Adrenal gland (tissue), 12 donors: Measurements from ENCODE around the gene LBX2. TPM values are rescaled to one million over a fixed set of nuclear protein-coding genes. Genes with fewer than 3 reads are reported as not detected.

Experiments
- DNase-seq, 7 donors: peaks; one replicate each; pipeline ENCODE4 v3.0.0-alpha.2; 2019 to 2020
- H3K27ac ChIP-seq, 5 donors: fragments of 200-600 bp; sonication (generic) in 4 of 5; 1 replicate in 3 of 5; 2 replicates in 2 of 5; pipeline versions ENCODE4 v1.5.1 to v1.8.0; 2016 to 2020; ENCODE audit warnings: mild to moderate bottlenecking in 1 of 5
- H3K27me3 ChIP-seq: fragments of 200-600 bp; 2 replicates; pipeline ENCODE4 v1.8.0; 2021
- H3K36me3 ChIP-seq, 2 donors: fragments of 200-600 bp; replicated peaks in 1 of 2; 1 replicate in 1 of 2; 2 replicates in 1 of 2; pipeline versions ENCODE4 v1.5.1 to v1.8.0; 2018 to 2022
- H3K4me1 ChIP-seq, 2 donors: fragments of 200-600 bp; replicated peaks in 1 of 2; 1 replicate in 1 of 2; 2 replicates in 1 of 2; pipeline versions ENCODE4 v1.5.1 to v1.8.0; 2018 to 2021
- H3K4me3 ChIP-seq, 4 donors: fragments of 200-600 bp; sonication (generic) in 3 of 4; one replicate each; pipeline ENCODE4 v1.5.1; 2016 to 2018
- H3K9me3 ChIP-seq, 3 donors: fragments of 200-600 bp; sonication (generic) in 1 of 3; replicated peaks in 1 of 3; 1 replicate in 2 of 3; 2 replicates in 1 of 3; pipeline versions ENCODE4 v1.5.1 to v1.8.0; 2016 to 2021
- CTCF ChIP-seq, 6 experiments: fragments of 450-650 bp in 4 of 6; fragments of 200-600 bp in 2 of 6; sonication (generic) in 1 of 6; IDR thresholded peaks; 1 replicate in 5 of 6; 2 replicates in 1 of 6; pipeline versions ENCODE4 v1.5.1 to v1.8.0; 2016 to 2021; ENCODE audit warnings: antibody characterized with exemption in 6 of 6, mild to moderate bottlenecking in 2 of 6, moderate library complexity in 1 of 6
- POLR2A ChIP-seq, 2 donors: fragments of 450-650 bp; IDR thresholded peaks; one replicate each; pipeline ENCODE4 v1.6.1; 2017; ENCODE audit warnings: antibody characterized with exemption in 2 of 2, mild to moderate bottlenecking in 2 of 2, moderate library complexity in 1 of 2
- WGBS, 4 donors: extraction: QIAGEN DNeasy Blood & Tissue Kit in 2 of 4; methylation state at CpG; one replicate each; pipeline versions ENCODE4 v1.1.5 to v1.1.7; 2013 to 2017; 5-methylcytosine and 5-hydroxymethylcytosine counted together
- intact Hi-C, 2 donors: fragments of 100-400 bp; cut with DNase I; formaldehyde crosslinking; loops; one replicate each; pipeline versions ENCODE4 v1.14.1 to v1.15.0; 2022 to 2023
- polyA plus RNA-seq, 3 donors: library from polyadenylated mRNA; stranded (reverse); fragments of 200-250 nt in 2 of 3; fragments of 350-450 nt in 1 of 3; fragmentation: Illumina TruSeq in 1 of 3; extraction: RNeasy Lipid Tissue Mini Kit (QIAGEN cat#74804) in 1 of 3; gene quantifications; one replicate each; pipeline ENCODE4 v1.2.3, GENCODE V29; 2013 to 2014
- total RNA-seq, 9 donors: library from RNA; depleted of rRNA in 4 of 9; stranded (reverse); fragments of >200 nt in 4 of 9; fragments of 120-200 nt in 1 of 9; fragmentation: NEBNext Ultra II Directional in 1 of 9; extraction: Animal tissue kit (Norgen Biotek cat#: 25700) in 1 of 9; gene quantifications; one replicate each; pipeline versions ENCODE4 v1.1.0 to v1.2.4, GENCODE V29; 2013 to 2023
- donor health status: healthy with polysubstance abuse.
- donor health status: Bipolar disorder and iron deficiency.
- donor health status: DM: yes; HTN: yes; CAD: no.
- donor health status: DM: no; HTN: no; CAD: no.
- donor health status: DM: no; HTN: no; CAD: no.
- donor health status: DM: yes; HTN: yes; CAD: no.

LBX2 gene
- total and polyA plus RNA-seq, 12 donors = 0.18 to 2.0 (median 0.71) TPM; not detected in 2

- no peak for TF ChIP-seq POLR2A (IDR thresholded peaks at IDR 0.05)
- no peak for TF ChIP-seq CTCF (IDR thresholded peaks at IDR 0.05)
- Histone ChIP-seq H3K4me1 (peaks cover 0 to 18% of the 10 kb centered on the region in 2 donors), H3K4me3 (no peak overlapping the region), H3K27ac (peak overlapping the region in 1 of 5 donors; percentile 52), H3K9me3 (no peaks in the 10 kb centered on the region), H3K27me3 (peaks cover 80% of the 10 kb centered on the region), H3K36me3 (no peaks in the 10 kb centered on the region)
- DNase-seq = no peak
- intact Hi-C loops = no loop called here
- 4 to 8% (median 5%) methylated on average over 35 to 52 of the region's 52 CpGs for WGBS, 4 donors
Observed at GRCh38 chr2:74513605-74514367, 14.4 kb upstream of the LBX2 start.

GRCh38 chr2:74512744-74513604, 13.6 kb upstream of the LBX2 start:
- peak in 1 of 7 donors; percentile 71 for DNase-seq
- Histone ChIP-seq H3K27ac (peak overlapping the region in 1 of 5 donors; percentile 52), H3K4me3 (no peak overlapping the region), H3K27me3 (peaks cover 74% of the 10 kb centered on the region), H3K4me1 (peaks cover 5 to 24% of the 10 kb centered on the region in 2 donors), H3K9me3 (no peaks in the 10 kb centered on the region), H3K36me3 (no peaks in the 10 kb centered on the region)
- TF ChIP-seq POLR2A (IDR thresholded peaks at IDR 0.05) (no peak), CTCF (IDR thresholded peaks at IDR 0.05) (no peak)
- intact Hi-C loops = no loop called here
- WGBS, 4 donors = 5 to 9% (median 7%) methylated on average over 7 to 36 of the region's 36 CpGs

- Histone ChIP-seq H3K27ac (no peak overlapping the region), H3K4me1 (peaks cover 12 to 34% of the 10 kb centered on the region in 2 donors), H3K27me3 (peaks cover 58% of the 10 kb centered on the region), H3K9me3 (no peaks in the 10 kb centered on the region), H3K36me3 (no peaks in the 10 kb centered on the region), H3K4me3 (no peak overlapping the region)
- DNase-seq = no peak
- 26 to 37% (median 30%) methylated on average over 11 of the region's 11 CpGs for WGBS, 4 donors
- intact Hi-C loops = no loop called here
- no peak for TF ChIP-seq CTCF (IDR thresholded peaks at IDR 0.05)
- no peak for TF ChIP-seq POLR2A (IDR thresholded peaks at IDR 0.05)
Observed at GRCh38 chr2:74511104-74511989, 11.9 kb upstream of the LBX2 start.
